H9 (cell line): ENCODE measurements around the gene LGR5. TPM values are rescaled to one million over a fixed set of nuclear protein-coding genes. Genes with fewer than 3 reads are reported as not detected.

Source experiments
- DNase-seq: peaks from one replicate; pipeline ENCODE4 v3.0.0-alpha.2; 2017
- H2AFZ ChIP-seq: one replicate; pipeline ENCODE4 v1.6.1; 2013; ENCODE audit warnings: mild to moderate bottlenecking, low read length, control low read depth, moderate library complexity
- H2AK5ac ChIP-seq: 2 replicates; pipeline ENCODE4 v1.6.1; 2013; ENCODE audit warnings: low read length, control low read depth, mixed read lengths; ENCODE audit not compliant: insufficient read length
- H2BK120ac ChIP-seq: one replicate; pipeline ENCODE4 v1.6.1; 2013; ENCODE audit warnings: low read depth, mild to moderate bottlenecking, low read length, control low read depth, inconsistent platforms; ENCODE audit not compliant: poor library complexity, severe bottlenecking
- H2BK12ac ChIP-seq: 2 replicates; pipeline ENCODE4 v1.6.1; 2013; ENCODE audit warnings: low read length, control low read depth, mixed read lengths, low read depth; ENCODE audit not compliant: insufficient read length
- H2BK15ac ChIP-seq: 2 replicates; pipeline ENCODE4 v1.6.1; 2013; ENCODE audit warnings: low read depth, low read length, control low read depth
- H2BK20ac ChIP-seq: one replicate; pipeline ENCODE4 v1.6.1; 2013; ENCODE audit warnings: low read depth, mild to moderate bottlenecking, low read length, control low read depth, inconsistent platforms; ENCODE audit not compliant: poor library complexity, severe bottlenecking
- H2BK5ac ChIP-seq: 2 replicates; pipeline ENCODE4 v1.6.1; 2013; ENCODE audit warnings: low read length, control low read depth, mixed read lengths; ENCODE audit not compliant: insufficient read length
- H3K14ac ChIP-seq: 2 replicates; pipeline ENCODE4 v1.6.1; 2013; ENCODE audit warnings: low read length, control low read depth; ENCODE audit not compliant: insufficient read depth
- H3K18ac ChIP-seq: 2 replicates; pipeline ENCODE4 v1.6.1; 2013; ENCODE audit warnings: low read depth, mild to moderate bottlenecking, mixed read lengths, low read length, control low read depth; ENCODE audit not compliant: insufficient read length
- H3K23ac ChIP-seq: 2 replicates; pipeline ENCODE4 v1.6.1; 2013; ENCODE audit warnings: low read length, control low read depth, mixed read lengths, low read depth; ENCODE audit not compliant: insufficient read length
- H3K23me2 ChIP-seq: 2 replicates; pipeline ENCODE4 v1.6.1; 2013; ENCODE audit warnings: low read depth, mild to moderate bottlenecking, mixed read lengths, low read length, control low read depth; ENCODE audit not compliant: insufficient read length, poor library complexity, severe bottlenecking
- H3K27ac ChIP-seq: 2 replicates; pipeline ENCODE4 v1.5.1; 2013; ENCODE audit warnings: low read length, control low read depth, mixed read lengths, low read depth; ENCODE audit not compliant: insufficient read length
- H3K27me3 ChIP-seq: 2 replicates; pipeline ENCODE4 v1.6.1; 2013; ENCODE audit warnings: low read length, control low read depth, inconsistent platforms; ENCODE audit not compliant: insufficient read depth
- H3K4ac ChIP-seq: 2 replicates; pipeline ENCODE4 v1.6.1; 2013; ENCODE audit warnings: low read depth, mild to moderate bottlenecking, control low read depth, inconsistent platforms, low read length, moderate library complexity
- H3K4me1 ChIP-seq: 2 replicates; pipeline ENCODE4 v1.6.1; 2013; ENCODE audit warnings: low read length, control low read depth, inconsistent platforms; ENCODE audit not compliant: insufficient read depth
- H3K4me2 ChIP-seq: 2 replicates; pipeline ENCODE4 v1.6.1; 2013; ENCODE audit warnings: low read length, control low read depth, mixed read lengths; ENCODE audit not compliant: insufficient read length, insufficient read depth
- H3K56ac ChIP-seq: 2 replicates; pipeline ENCODE4 v1.6.1; 2013; ENCODE audit warnings: low read depth, mild to moderate bottlenecking, mixed read lengths, low read length, control low read depth; ENCODE audit not compliant: insufficient read length
- H3K79me1 ChIP-seq: 2 replicates; pipeline ENCODE4 v1.6.1; 2013; ENCODE audit warnings: low read depth, mild to moderate bottlenecking, moderate library complexity, low read length, control low read depth, inconsistent platforms; ENCODE audit not compliant: insufficient read depth, poor library complexity, severe bottlenecking
- H3K79me2 ChIP-seq: 2 replicates; pipeline ENCODE4 v1.6.1; 2013; ENCODE audit warnings: low read length, control low read depth, inconsistent platforms; ENCODE audit not compliant: insufficient read depth
- H3K9ac ChIP-seq: 2 replicates; pipeline ENCODE4 v1.6.1; 2013; ENCODE audit warnings: low read length, control low read depth, mixed read lengths; ENCODE audit not compliant: insufficient read length; ENCODE audit errors: extremely low read depth
- H3K9me3 ChIP-seq: one replicate; pipeline ENCODE4 v1.6.1; 2013; ENCODE audit warnings: low read depth, low read length, inconsistent platforms; ENCODE audit not compliant: control insufficient read depth
- H3T11ph ChIP-seq: one replicate; pipeline ENCODE4 v1.6.1; 2013; ENCODE audit warnings: mild to moderate bottlenecking, low read length, control low read depth, inconsistent platforms
- H4K20me1 ChIP-seq: one replicate; pipeline ENCODE4 v1.6.1; 2013; ENCODE audit not compliant: control insufficient read depth, insufficient read length, insufficient read depth
- H4K5ac ChIP-seq: 2 replicates; pipeline ENCODE4 v1.6.1; 2013; ENCODE audit warnings: low read depth, mild to moderate bottlenecking, mixed read lengths, low read length, control low read depth; ENCODE audit not compliant: insufficient read length
- H4K8ac ChIP-seq: replicated peaks from 2 replicates; pipeline ENCODE4 v1.6.1; 2013; ENCODE audit warnings: low read length, control low read depth, mixed read lengths, low read depth; ENCODE audit not compliant: insufficient read length
- H4K91ac ChIP-seq: 2 replicates; pipeline ENCODE4 v1.6.1; 2013; ENCODE audit warnings: low read depth, mild to moderate bottlenecking, moderate library complexity, mixed read lengths, low read length, control low read depth; ENCODE audit not compliant: insufficient read length
- H3K27ac Mint-ChIP-seq, 3 experiments: 2 replicates in 2 of 3; 3 replicates in 1 of 3; pipeline ENCODE4 v1.8.0; 2020 to 2021; ENCODE audit warnings: mixed read lengths in 3 of 3, mild to moderate bottlenecking in 1 of 3, moderate library complexity in 1 of 3
- H3K27me3 Mint-ChIP-seq: 2 replicates; pipeline ENCODE4 v1.8.0; 2021; ENCODE audit warnings: low read depth, mild to moderate bottlenecking, moderate library complexity, mixed read lengths
- H3K36me3 Mint-ChIP-seq, 3 experiments: 2 replicates in 2 of 3; 3 replicates in 1 of 3; pipeline ENCODE4 v1.8.0; 2020 to 2021; ENCODE audit warnings: low read depth in 3 of 3, mixed read lengths in 3 of 3; ENCODE audit not compliant: insufficient read depth in 1 of 3
- H3K4me1 Mint-ChIP-seq, 2 experiments: 2 replicates each; pipeline ENCODE4 v1.8.0; 2020; ENCODE audit warnings: mixed read lengths in 2 of 2
- H3K4me3 Mint-ChIP-seq, 2 experiments: 2 replicates in 1 of 2; 3 replicates in 1 of 2; pipeline ENCODE4 v1.8.0; 2020 to 2021; ENCODE audit warnings: mild to moderate bottlenecking in 2 of 2, mixed read lengths in 2 of 2, moderate library complexity in 1 of 2
- H3K9me3 Mint-ChIP-seq, 2 experiments: 2 replicates in 1 of 2; 3 replicates in 1 of 2; pipeline ENCODE4 v1.8.0; 2020; ENCODE audit warnings: mild to moderate bottlenecking in 2 of 2, mixed read lengths in 2 of 2, moderate library complexity in 1 of 2
- WGBS: extraction: QIAGEN DNeasy Blood & Tissue Kit; methylation state at CpG from one replicate; pipeline ENCODE4 v1.1.7; 2013; ENCODE audit warnings: missing lambda C conversion rate, low lambda C conversion rate, mixed read lengths; ENCODE audit not compliant: insufficient read length; ENCODE audit errors: extremely low coverage; 5-methylcytosine and 5-hydroxymethylcytosine counted together
- total RNA-seq: library from RNA; stranded (reverse); gene quantifications from 2 replicates; pipeline ENCODE4 v1.2.1, GENCODE V29; 2021
- TF ChIP-seq, protein P1 (sequence below): fragments of 200-600 bp; sonication (generic); conservative IDR thresholded peaks from 3 replicates; pipeline ENCODE4 v1.8.0; 2021; ENCODE audit warnings: antibody characterized with exemption, mild to moderate bottlenecking

LGR5 gene
- total RNA-seq, 1 experiment from 2014 or later: 0.09 TPM

DNA sequence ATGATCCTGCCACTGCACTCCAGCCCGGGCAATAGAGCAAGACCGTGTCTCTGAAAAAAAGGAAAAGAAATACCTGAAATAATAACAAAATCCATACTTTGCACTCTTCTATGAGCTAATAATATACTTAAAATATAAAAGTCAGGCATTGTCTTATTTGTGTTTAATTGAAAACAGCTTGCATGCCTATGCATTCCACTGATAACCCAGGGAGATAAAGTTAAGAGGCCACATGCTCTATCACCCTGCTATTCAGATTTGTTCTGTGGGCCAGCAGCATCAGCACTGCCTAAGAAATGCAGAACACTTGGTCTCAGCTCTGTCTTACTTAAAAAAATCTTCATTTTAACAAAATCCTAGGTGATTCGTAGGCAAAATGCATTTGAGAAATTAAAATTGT is 99.2 kb downstream of the LGR5 start:
- Histone ChIP-seq H3K18ac (no peak overlapping the region), H2BK15ac (no peak overlapping the region), H2AK5ac (no peak overlapping the region), H3K27ac (no peak overlapping the region), H2BK12ac (no peak overlapping the region), H4K91ac (no peak overlapping the region), H3K4me1 (no peaks in the 10 kb centered on the region), H3K23me2 (no peaks in the 10 kb centered on the region), H2BK5ac (no peak overlapping the region), H2BK20ac (no peak overlapping the region), H3K9ac (no peak overlapping the region), H3K9me3 (no peaks in the 10 kb centered on the region), H3K27me3 (no peaks in the 10 kb centered on the region), H3K79me2 (no peaks in the 10 kb centered on the region), H3K14ac (no peak overlapping the region), H3T11ph (no peak overlapping the region), H3K4ac (no peak overlapping the region), H2BK120ac (no peak overlapping the region), H4K5ac (no peak overlapping the region), H4K8ac (no peak overlapping the region), H4K20me1 (no peaks in the 10 kb centered on the region), H3K23ac (no peak overlapping the region), H3K79me1 (no peaks in the 10 kb centered on the region), H3K4me2 (no peak overlapping the region), H2AFZ (no peak overlapping the region), H3K56ac (no peak overlapping the region)
- H3K36me3 Mint-ChIP-seq: no peaks in the 10 kb centered on the region
- DNase-seq: no peak
- no peak overlapping the region for H3K4me3 Mint-ChIP-seq
- TF ChIP-seq, protein P1, sequence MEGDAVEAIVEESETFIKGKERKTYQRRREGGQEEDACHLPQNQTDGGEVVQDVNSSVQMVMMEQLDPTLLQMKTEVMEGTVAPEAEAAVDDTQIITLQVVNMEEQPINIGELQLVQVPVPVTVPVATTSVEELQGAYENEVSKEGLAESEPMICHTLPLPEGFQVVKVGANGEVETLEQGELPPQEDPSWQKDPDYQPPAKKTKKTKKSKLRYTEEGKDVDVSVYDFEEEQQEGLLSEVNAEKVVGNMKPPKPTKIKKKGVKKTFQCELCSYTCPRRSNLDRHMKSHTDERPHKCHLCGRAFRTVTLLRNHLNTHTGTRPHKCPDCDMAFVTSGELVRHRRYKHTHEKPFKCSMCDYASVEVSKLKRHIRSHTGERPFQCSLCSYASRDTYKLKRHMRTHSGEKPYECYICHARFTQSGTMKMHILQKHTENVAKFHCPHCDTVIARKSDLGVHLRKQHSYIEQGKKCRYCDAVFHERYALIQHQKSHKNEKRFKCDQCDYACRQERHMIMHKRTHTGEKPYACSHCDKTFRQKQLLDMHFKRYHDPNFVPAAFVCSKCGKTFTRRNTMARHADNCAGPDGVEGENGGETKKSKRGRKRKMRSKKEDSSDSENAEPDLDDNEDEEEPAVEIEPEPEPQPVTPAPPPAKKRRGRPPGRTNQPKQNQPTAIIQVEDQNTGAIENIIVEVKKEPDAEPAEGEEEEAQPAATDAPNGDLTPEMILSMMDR: no peak
- H3K4me1 Mint-ChIP-seq: no peaks in the 10 kb centered on the region
- H3K9me3 Mint-ChIP-seq: no peaks in the 10 kb centered on the region
- WGBS: no CpG with 5 or more reads among the region's 3 CpGs
- no peaks in the 10 kb centered on the region for H3K27me3 Mint-ChIP-seq
- no peak overlapping the region for H3K27ac Mint-ChIP-seq
